Epithelial cell of esophagus (primary cell): ENCODE results near the gene DHX57.

ENCODE experiments used
- DNase-seq: peaks from one replicate; pipeline ENCODE4 v3.0.0; 2010; ENCODE audit warnings: low read depth
- H3K4me3 ChIP-seq: 2 replicates; pipeline ENCODE4 v1.5.1; 2011; ENCODE audit warnings: mild to moderate bottlenecking, low read length, control low read depth
- CTCF ChIP-seq: IDR thresholded peaks from 2 replicates; pipeline ENCODE4 v1.5.1; 2011; ENCODE audit warnings: low read depth, mild to moderate bottlenecking, low read length, control low read depth, inconsistent platforms; ENCODE audit not compliant: insufficient read depth; ENCODE audit errors: missing control alignments

The DHX57 gene

GRCh38 chr2:38754506-38754905 is 121.2 kb downstream of the DHX57 start:
- TF ChIP-seq CTCF, result no peak
- no peak overlapping the region for H3K4me3 ChIP-seq
- DNase-seq, result no peak

GRCh38 chr2:38754049-38754448 is 121.7 kb downstream of the DHX57 start:
- no peak for TF ChIP-seq CTCF
- H3K4me3 ChIP-seq, result no peak overlapping the region
- DNase-seq, result no peak

- no peak for TF ChIP-seq CTCF
- no peak for DNase-seq
- peak overlapping the region; percentile 98 for H3K4me3 ChIP-seq
These were observed 123.9 kb downstream of the DHX57 start for GRCh38 chr2:38751596-38752410.

- peak; percentile 99 for DNase-seq
- peak within 1 kb of the TSS; percentile 98 for H3K4me3 ChIP-seq
These were observed 124.7 kb downstream of the DHX57 start, which contains the start of gene SRSF7 for GRCh38 chr2:38750891-38751595. Gene SRSF7 (minus strand): TSS chr2:38751361. CDS start chr2:38751256, 105 bp downstream.

GRCh38 chr2:38750011-38750890 is 125.5 kb downstream of the DHX57 start:
- no peak for TF ChIP-seq CTCF
- peak; percentile 66 for DNase-seq
- H3K4me3 ChIP-seq, result peak overlapping the region; percentile 98

More at GRCh38 chr2:38750891-38751595, 124.7 kb downstream of the DHX57 start, which contains the start of gene SRSF7:
- no peak for TF ChIP-seq CTCF

GRCh38 chr2:38748943-38749804 is 126.6 kb downstream of the DHX57 start:
- H3K4me3 ChIP-seq, result peak overlapping the region; percentile 98
- peak; percentile 39 for DNase-seq
- TF ChIP-seq CTCF, result no peak
